ENCODE measurements around the gene ABHD16A.

ABHD16A gene

DNA sequence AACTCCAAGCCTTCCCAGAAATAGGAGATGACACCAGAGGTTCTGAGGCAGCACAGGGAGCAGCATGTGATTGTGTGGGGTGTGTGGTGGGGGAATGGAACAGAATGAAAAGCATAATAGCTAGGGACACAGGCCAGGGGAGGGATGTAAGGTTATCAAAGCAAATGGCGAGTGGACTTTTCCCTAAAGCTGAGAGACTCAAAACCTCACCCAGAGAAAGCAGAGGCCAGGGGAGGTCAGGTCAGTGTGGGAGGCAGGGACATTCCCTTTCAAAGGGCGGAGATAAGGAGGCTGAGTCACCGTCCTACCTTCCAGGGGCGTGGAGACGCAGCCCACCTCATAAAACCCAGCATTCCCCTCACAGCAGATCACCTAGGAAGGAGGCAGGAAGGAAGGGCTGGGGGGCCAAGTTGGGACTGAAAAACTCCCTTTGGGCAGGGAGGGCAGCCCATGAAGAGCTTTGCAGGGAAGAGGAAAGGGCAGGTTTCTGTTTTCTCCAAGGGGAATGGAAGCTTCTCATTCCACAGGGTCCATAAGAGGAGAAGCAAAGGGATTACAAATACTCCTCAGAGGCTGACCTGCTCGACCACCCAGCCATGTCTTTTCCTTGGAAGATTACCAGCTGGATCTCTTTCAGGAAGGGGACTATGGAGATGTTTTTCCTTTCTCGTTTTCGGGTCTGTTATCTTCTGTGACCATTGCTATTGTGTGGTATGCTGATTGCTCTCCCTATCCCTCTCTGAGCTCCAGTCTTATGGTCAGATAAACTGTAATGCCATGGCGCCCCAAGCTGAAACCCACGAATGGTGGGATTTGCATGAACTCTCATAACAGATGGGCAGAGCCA, 12.7 kb downstream of the ABHD16A start:
- Histone ChIP-seq H3K4me1 (no peaks in the 10 kb centered on the region), H3K27ac (no peak overlapping the region), H3K9me3 (no peaks in the 10 kb centered on the region), H3K36me3 (peaks cover 62 to 100% (median 89%) of the 10 kb centered on the region in 3 donors), H3K4me3 (no peak overlapping the region), H3K27me3 (no peaks in the 10 kb centered on the region)
- TF ChIP-seq, protein P1, sequence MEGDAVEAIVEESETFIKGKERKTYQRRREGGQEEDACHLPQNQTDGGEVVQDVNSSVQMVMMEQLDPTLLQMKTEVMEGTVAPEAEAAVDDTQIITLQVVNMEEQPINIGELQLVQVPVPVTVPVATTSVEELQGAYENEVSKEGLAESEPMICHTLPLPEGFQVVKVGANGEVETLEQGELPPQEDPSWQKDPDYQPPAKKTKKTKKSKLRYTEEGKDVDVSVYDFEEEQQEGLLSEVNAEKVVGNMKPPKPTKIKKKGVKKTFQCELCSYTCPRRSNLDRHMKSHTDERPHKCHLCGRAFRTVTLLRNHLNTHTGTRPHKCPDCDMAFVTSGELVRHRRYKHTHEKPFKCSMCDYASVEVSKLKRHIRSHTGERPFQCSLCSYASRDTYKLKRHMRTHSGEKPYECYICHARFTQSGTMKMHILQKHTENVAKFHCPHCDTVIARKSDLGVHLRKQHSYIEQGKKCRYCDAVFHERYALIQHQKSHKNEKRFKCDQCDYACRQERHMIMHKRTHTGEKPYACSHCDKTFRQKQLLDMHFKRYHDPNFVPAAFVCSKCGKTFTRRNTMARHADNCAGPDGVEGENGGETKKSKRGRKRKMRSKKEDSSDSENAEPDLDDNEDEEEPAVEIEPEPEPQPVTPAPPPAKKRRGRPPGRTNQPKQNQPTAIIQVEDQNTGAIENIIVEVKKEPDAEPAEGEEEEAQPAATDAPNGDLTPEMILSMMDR (IDR thresholded peaks at IDR 0.05) = no peak
- intact Hi-C loops (cut with DNase I; ENCODE audit: low total_unique reads) = no loop called here
- no peak for DNase-seq

DNA sequence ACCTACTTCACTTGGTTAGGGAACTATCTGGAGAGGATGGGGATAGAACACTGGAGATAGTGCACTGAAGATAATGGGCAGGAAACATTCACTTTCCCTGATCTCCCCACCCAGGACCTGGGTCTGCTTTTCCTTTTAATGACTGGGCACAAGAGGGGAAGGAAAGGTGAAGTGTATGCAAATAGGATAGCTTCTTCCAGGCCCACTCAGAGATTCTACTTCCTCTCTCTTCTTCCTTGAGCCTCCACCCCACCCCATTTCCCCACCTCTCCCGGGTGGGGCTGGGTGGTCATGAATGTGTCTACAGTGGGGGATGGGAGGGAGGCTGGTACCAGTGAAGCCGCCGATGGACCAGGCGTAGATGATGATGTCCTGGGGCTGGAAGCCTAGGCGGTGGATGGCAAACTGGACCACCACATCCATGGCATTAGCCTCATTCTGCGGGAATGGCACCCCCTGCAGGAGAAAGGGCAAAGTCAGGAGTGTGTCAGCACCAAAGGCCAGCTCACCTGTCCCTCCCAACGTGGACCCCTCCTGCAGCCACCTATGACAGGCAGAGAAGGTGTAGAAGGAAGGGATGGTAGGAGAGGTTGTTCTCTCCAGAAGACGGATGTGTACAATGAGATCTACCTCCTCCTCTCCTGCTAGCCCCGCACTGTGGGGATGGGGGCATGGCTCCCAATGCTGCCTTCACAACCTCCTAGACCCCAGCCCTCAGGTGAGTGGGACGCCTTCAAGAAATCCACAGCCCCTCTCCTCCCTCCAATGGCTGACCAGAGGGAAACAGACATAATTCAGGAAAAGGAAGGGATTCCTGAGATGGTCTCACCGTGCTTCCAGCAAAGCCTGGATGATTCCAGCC, 13.6 kb downstream of the ABHD16A start:
- Histone ChIP-seq H3K27me3 (no peaks in the 10 kb centered on the region), H3K4me3 (no peak overlapping the region), H3K4me1 (no peaks in the 10 kb centered on the region), H3K9me3 (no peaks in the 10 kb centered on the region), H3K27ac (no peak overlapping the region), H3K36me3 (peaks cover 53 to 97% (median 79%) of the 10 kb centered on the region in 3 donors)
- TF ChIP-seq, protein P1 (IDR thresholded peaks at IDR 0.05) = no peak
- intact Hi-C loops (cut with DNase I; ENCODE audit: low total_unique reads) = no loop called here
- DNase-seq = no peak

DNA sequence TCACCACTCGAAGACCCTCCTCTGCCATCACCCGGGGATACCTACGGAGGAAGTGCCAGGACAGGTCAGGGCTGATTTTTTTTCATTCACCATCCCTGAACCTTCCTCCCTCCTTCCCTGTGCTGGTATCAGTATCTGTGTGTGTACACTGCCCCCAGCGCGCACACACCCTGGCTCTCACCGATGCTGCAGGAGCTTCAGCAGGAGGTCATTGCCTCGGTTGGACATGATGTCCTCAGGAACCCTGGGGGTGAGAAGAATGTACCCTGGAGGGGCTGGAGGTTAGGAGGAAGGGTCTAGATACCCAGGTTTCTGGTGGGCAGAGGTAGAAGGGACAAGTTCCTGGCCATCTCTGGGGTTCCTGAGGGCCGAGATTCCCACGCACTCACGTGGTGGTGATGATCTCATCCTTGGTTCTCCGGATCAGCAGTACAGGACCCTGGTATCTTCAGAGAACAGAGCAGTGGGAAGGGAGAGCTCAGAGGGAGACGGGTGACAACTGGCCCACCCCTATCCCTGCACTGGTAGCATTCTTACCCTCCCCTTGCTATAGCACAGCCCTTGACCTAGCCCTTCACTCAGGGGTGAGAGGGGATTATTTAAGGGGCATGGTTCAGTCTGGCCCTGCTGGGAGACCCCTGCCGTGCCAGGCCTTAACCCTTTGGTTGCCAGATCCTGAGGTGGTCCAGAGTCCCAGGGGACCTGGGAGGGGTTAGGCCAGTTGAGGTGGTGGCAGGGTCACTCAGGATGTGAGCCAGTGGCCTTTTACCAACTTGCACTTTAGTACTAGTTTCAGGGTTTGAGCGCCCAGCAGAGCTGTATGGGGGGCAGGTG, 15.0 kb downstream of the ABHD16A start:
- TF ChIP-seq, protein P1 (IDR thresholded peaks at IDR 0.05) = no peak
- intact Hi-C loops (cut with DNase I; ENCODE audit: low total_unique reads) = no loop called here
- Histone ChIP-seq H3K4me1 (peaks cover 0 to 2% (median 0%) of the 10 kb centered on the region in 4 donors), H3K9me3 (no peaks in the 10 kb centered on the region), H3K27ac (no peak overlapping the region), H3K27me3 (no peaks in the 10 kb centered on the region), H3K36me3 (peaks cover 53 to 90% (median 65%) of the 10 kb centered on the region in 3 donors), H3K4me3 (no peak overlapping the region)
- no peak for DNase-seq

DNA sequence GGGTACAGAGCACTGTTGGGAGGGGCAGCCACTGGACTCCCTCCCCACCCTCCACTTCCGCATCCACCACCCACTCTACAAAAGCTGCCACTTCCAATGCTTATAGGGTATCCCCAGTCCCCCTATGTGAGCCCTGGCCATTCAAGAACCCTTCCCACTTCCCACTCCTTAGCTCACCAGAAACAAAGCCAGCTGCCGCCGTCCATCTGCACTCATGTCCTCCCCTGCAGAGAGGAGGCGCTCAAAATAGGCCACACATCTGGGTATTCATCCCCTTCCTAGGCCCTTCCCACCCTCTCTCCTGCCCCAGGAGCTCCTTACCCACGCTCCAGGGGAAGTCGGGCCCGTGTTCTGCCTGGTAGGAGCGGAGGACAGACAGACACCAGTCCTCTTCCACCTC, 15.8 kb downstream of the ABHD16A start:
- no peaks in the 10 kb centered on the region for H3K9me3 ChIP-seq
- intact Hi-C loops (cut with DNase I; ENCODE audit: low total_unique reads) = no loop called here
- DNase-seq = no peak
- TF ChIP-seq, protein P1 (IDR thresholded peaks at IDR 0.05) = no peak
- no peak overlapping the region for H3K4me3 ChIP-seq
- peaks cover 0 to 6% (median 0%) of the 10 kb centered on the region in 4 donors for H3K4me1 ChIP-seq
- no peaks in the 10 kb centered on the region for H3K27me3 ChIP-seq
- H3K36me3 ChIP-seq = peaks cover 53 to 83% (median 58%) of the 10 kb centered on the region in 3 donors
- no peak overlapping the region for H3K27ac ChIP-seq

DNA sequence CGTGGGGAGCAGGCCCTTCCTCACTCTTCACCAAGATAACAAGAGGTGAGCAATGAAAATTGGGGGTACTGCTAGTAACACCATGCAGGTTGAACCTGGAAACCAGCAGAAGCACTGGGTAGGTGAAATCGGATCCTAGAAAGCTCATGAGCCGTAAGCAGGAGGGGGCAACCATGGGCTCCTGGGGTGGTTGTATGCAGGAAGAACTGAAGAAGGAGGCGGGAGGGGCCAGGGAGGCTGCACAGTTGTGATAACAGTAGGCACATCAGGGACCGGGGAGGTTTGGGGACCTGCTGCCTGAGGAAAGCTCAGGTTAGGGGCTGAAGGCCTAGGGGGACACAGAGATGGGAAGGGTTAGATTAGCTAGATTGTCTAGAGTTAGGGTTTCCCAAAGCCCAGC, 16.6 kb downstream of the ABHD16A start:
- Histone ChIP-seq H3K9me3 (no peaks in the 10 kb centered on the region), H3K36me3 (peaks cover 49 to 75% (median 50%) of the 10 kb centered on the region in 3 donors)
- intact Hi-C loops (cut with DNase I; ENCODE audit: low total_unique reads) = no loop called here

More for the DNA sequence above, 16.6 kb downstream of the ABHD16A start:
- peaks cover 0 to 12% (median under 1%) of the 10 kb centered on the region in 4 donors for H3K4me1 ChIP-seq
- H3K27me3 ChIP-seq = no peaks in the 10 kb centered on the region
- TF ChIP-seq, protein P1 (IDR thresholded peaks at IDR 0.05) = no peak
- H3K4me3 ChIP-seq = no peak overlapping the region
- H3K27ac ChIP-seq = no peak overlapping the region
- no peak for DNase-seq

Data from tibial artery (tissue), 4 donors.